Hepatocyte (in vitro differentiated cells): ENCODE data around the gene RSPH1. TPM values are rescaled to one million over a fixed set of nuclear protein-coding genes. Genes with fewer than 3 reads are reported as not detected.

Source experiments
- DNase-seq: peaks from one replicate; pipeline ENCODE4 v3.0.0-alpha.2; 2016; ENCODE audit warnings: low spot score
- H2AFZ ChIP-seq: fragments of 200-600 bp; sonication (generic); 2 replicates; pipeline ENCODE4 v1.6.0; 2016; ENCODE audit warnings: antibody characterized with exemption, mild to moderate bottlenecking
- H3K27ac ChIP-seq: fragments of 200-600 bp; sonication (generic); 2 replicates; pipeline ENCODE4 v1.5.1; 2016; ENCODE audit warnings: mild to moderate bottlenecking
- H3K27me3 ChIP-seq: fragments of 200-600 bp; sonication (generic); 2 replicates; pipeline ENCODE4 v1.6.1; 2016
- H3K36me3 ChIP-seq: fragments of 200-600 bp; sonication (generic); replicated peaks from 2 replicates; pipeline ENCODE4 v1.5.1; 2016; ENCODE audit warnings: low read depth; ENCODE audit not compliant: insufficient read depth
- H3K4me1 ChIP-seq: fragments of 200-600 bp; sonication (generic); 2 replicates; pipeline ENCODE4 v1.5.1; 2016; ENCODE audit warnings: mild to moderate bottlenecking, moderate library complexity; ENCODE audit not compliant: insufficient read depth
- H3K4me2 ChIP-seq: fragments of 200-600 bp; sonication (generic); 2 replicates; pipeline ENCODE4 v1.6.0; 2016
- H3K4me3 ChIP-seq: fragments of 200-600 bp; sonication (generic); 2 replicates; pipeline ENCODE4 v1.5.1; 2016; ENCODE audit warnings: mild to moderate bottlenecking
- H3K79me2 ChIP-seq: fragments of 200-600 bp; sonication (generic); 2 replicates; pipeline ENCODE4 v1.6.0; 2017; ENCODE audit warnings: mild to moderate bottlenecking
- H3K9me2 ChIP-seq: fragments of 200-600 bp; sonication (generic); replicated peaks from 2 replicates; pipeline ENCODE4 v1.6.0; 2017; ENCODE audit warnings: mild to moderate bottlenecking; ENCODE audit not compliant: insufficient read depth
- H3K9me3 ChIP-seq: fragments of 200-600 bp; sonication (generic); 2 replicates; pipeline ENCODE4 v1.5.1; 2016; ENCODE audit warnings: low read depth, mild to moderate bottlenecking
- H4K20me1 ChIP-seq: fragments of 200-600 bp; sonication (generic); 2 replicates; pipeline ENCODE4 v1.6.0; 2016; ENCODE audit warnings: mild to moderate bottlenecking; ENCODE audit not compliant: insufficient read depth, poor library complexity, severe bottlenecking
- EZH2 ChIP-seq: fragments of 200-600 bp; sonication (generic); IDR thresholded peaks from 2 replicates; pipeline ENCODE4 v1.6.1; 2016; ENCODE audit warnings: antibody characterized with exemption, mild to moderate bottlenecking, borderline replicate concordance
- EZH2phosphoT487 ChIP-seq: fragments of 200-600 bp; sonication (generic); IDR thresholded peaks from one replicate; pipeline ENCODE4 v1.6.1; 2018; ENCODE audit warnings: antibody characterized with exemption, mild to moderate bottlenecking, low read depth, moderate library complexity; ENCODE audit not compliant: unreplicated experiment, severe bottlenecking
- WGBS: methylation state at CpG from one replicate; pipeline ENCODE4 v1.1.6; 2016; ENCODE audit warnings: low lambda C conversion rate; ENCODE audit errors: missing lambda C conversion rate; 5-methylcytosine and 5-hydroxymethylcytosine counted together
- polyA plus RNA-seq: library from polyadenylated mRNA; unstranded; fragments of >200 nt; fragmentation: Nextera tagmentation; extraction: Ambion mirVana; gene quantifications from 2 replicates; pipeline ENCODE4 v1.2.1, GENCODE V29; 2016
- total RNA-seq: library from RNA; depleted of rRNA; stranded (reverse); fragments of >200 nt; gene quantifications from 2 replicates; pipeline ENCODE4 v1.2.3, GENCODE V29; 2014
- TF ChIP-seq, protein P1 (sequence below): fragments of 200-600 bp; sonication (generic); IDR thresholded peaks from 2 replicates; pipeline ENCODE4 v1.5.1; 2016; ENCODE audit warnings: antibody characterized with exemption, mild to moderate bottlenecking; ENCODE audit not compliant: poor library complexity

Gene RSPH1
- total and polyA plus RNA-seq, 2 experiments from 2014 or later, result 1.3 to 1.8 TPM

DNA sequence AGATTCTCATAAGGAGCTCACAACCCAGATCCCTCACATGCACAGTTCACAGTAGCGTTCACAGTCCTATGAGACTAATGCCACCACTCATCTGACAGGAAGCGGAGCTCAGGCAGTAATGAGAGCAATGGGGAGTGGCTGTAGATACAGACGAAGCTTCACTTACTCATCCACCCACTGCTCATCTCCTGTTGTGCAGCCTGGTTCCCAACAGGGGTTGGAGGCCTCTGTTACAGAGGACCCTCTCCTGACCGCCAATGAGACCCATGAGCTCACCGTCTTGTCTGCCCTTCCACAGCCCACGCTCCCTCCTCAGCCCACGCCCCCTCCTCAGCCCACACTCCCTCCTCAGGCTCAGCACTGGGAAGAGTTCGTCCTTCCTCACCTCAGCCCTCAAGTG is 39.6 kb downstream of the RSPH1 start:
- H3K27ac ChIP-seq, result no peak overlapping the region
- WGBS, result 69% methylated on average over 8 of the region's 8 CpGs
- DNase-seq, result no peak
- peaks cover 24% of the 10 kb centered on the region for H3K4me1 ChIP-seq
- TF ChIP-seq EZH2phosphoT487 (no peak), EZH2 (no peak)
- TF ChIP-seq, protein P1, sequence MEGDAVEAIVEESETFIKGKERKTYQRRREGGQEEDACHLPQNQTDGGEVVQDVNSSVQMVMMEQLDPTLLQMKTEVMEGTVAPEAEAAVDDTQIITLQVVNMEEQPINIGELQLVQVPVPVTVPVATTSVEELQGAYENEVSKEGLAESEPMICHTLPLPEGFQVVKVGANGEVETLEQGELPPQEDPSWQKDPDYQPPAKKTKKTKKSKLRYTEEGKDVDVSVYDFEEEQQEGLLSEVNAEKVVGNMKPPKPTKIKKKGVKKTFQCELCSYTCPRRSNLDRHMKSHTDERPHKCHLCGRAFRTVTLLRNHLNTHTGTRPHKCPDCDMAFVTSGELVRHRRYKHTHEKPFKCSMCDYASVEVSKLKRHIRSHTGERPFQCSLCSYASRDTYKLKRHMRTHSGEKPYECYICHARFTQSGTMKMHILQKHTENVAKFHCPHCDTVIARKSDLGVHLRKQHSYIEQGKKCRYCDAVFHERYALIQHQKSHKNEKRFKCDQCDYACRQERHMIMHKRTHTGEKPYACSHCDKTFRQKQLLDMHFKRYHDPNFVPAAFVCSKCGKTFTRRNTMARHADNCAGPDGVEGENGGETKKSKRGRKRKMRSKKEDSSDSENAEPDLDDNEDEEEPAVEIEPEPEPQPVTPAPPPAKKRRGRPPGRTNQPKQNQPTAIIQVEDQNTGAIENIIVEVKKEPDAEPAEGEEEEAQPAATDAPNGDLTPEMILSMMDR, result no peak
- H3K9me2 ChIP-seq, result no peaks in the 10 kb centered on the region
- no peaks in the 10 kb centered on the region for H3K9me3 ChIP-seq
- H3K27me3 ChIP-seq, result no peaks in the 10 kb centered on the region
- H4K20me1 ChIP-seq, result no peaks in the 10 kb centered on the region
- no peaks in the 10 kb centered on the region for H3K36me3 ChIP-seq
- H2AFZ ChIP-seq, result no peak overlapping the region
- no peak overlapping the region for H3K4me2 ChIP-seq
- H3K79me2 ChIP-seq, result no peaks in the 10 kb centered on the region
- H3K4me3 ChIP-seq, result no peak overlapping the region

DNA sequence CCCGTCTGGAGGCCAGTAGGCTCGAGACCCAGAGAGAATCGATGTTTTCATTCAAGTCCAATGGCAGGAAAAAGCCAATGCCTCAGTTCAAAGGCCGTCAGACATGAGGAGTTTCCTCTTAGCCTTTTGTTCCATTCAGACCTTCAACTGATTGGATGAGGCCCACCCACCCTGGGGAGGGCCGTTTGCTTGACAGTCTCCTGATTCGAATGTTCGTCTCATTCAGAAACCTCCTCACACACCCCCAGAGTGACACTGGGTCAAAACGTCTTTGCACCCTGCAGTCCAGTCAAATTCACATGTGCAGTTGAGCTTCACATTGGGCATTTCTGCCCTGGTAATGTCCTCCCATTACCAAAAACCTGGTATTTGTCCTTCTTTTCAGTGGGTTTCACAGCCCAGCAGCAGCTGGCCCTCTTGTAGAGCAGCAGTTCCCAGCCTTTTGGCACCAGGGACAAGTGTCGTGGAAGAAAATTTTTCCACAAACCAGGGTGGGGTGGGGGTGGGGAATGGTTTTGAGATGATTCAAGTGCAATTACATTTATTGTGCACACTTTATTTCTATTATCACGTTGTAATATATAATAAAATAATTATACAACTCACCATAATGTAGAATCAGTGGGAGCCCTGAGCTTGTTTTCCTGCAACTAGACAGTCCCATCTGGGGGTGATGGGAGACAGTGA is 40.1 kb downstream of the RSPH1 start:
- 91% methylated on average over 10 of the region's 10 CpGs for WGBS
- Histone ChIP-seq H3K27me3 (no peaks in the 10 kb centered on the region), H3K4me2 (no peak overlapping the region), H3K27ac (no peak overlapping the region), H4K20me1 (no peaks in the 10 kb centered on the region), H3K4me3 (no peak overlapping the region), H3K4me1 (peaks cover 24% of the 10 kb centered on the region), H3K9me3 (no peaks in the 10 kb centered on the region), H3K9me2 (no peaks in the 10 kb centered on the region), H2AFZ (no peak overlapping the region), H3K79me2 (no peaks in the 10 kb centered on the region), H3K36me3 (no peaks in the 10 kb centered on the region)
- no peak for TF ChIP-seq EZH2
- DNase-seq, result no peak

DNA sequence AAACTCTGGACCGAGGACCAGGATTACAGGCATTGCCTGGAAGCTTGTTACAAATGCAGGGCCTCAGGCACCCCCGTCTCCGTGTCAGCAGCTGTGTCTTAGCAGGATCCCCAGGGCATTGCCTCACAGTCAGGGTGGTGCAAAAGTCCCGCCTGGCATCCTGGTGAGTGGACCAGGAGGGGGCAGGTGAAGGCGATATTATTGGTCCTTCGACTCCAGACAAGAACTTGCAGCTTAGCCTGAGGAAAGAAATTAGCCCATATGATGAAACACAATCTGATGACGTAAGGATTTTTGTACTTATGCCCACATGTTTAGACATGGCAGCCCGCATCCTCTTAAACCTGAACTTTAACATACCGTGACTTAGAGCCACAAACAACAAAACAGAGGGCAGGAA is 40.8 kb downstream of the RSPH1 start:
- no peak for DNase-seq
- H3K4me2 ChIP-seq, result no peak overlapping the region
- H3K27ac ChIP-seq, result no peak overlapping the region
- no peaks in the 10 kb centered on the region for H3K79me2 ChIP-seq
- WGBS, result 75% methylated on average over 9 of the region's 9 CpGs
- H3K4me3 ChIP-seq, result no peak overlapping the region
- no peaks in the 10 kb centered on the region for H3K9me2 ChIP-seq
- TF ChIP-seq EZH2phosphoT487 (no peak), EZH2 (no peak)
- TF ChIP-seq, protein P1, result no peak
- no peaks in the 10 kb centered on the region for H3K27me3 ChIP-seq
- no peaks in the 10 kb centered on the region for H3K36me3 ChIP-seq
- peaks cover 23% of the 10 kb centered on the region for H3K4me1 ChIP-seq
- no peaks in the 10 kb centered on the region for H3K9me3 ChIP-seq
- H2AFZ ChIP-seq, result no peak overlapping the region
- no peaks in the 10 kb centered on the region for H4K20me1 ChIP-seq

DNA sequence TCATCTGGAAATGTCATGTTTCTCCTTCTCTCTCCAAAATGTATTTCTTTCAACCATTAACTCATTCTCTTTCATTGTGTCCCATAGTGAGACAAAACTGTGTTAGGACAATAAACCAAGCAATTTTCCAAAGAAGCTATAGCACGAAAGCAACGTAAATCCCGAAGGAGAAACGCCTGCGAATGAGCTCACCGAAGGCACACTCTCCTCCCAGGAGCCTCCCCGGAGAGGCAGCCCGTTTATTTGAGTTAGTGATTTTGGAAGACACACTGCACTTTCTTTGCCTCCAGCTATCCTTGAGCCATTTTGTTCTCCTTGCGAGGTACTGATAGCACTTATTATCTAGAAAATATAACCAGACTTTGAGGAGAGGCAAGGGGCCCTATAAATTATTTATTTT is 41.2 kb downstream of the RSPH1 start:
- Histone ChIP-seq H3K4me3 (no peak overlapping the region), H3K9me3 (no peaks in the 10 kb centered on the region), H3K79me2 (no peaks in the 10 kb centered on the region), H3K4me2 (no peak overlapping the region), H3K27me3 (no peaks in the 10 kb centered on the region), H3K27ac (no peak overlapping the region), H4K20me1 (no peaks in the 10 kb centered on the region), H2AFZ (no peak overlapping the region), H3K36me3 (no peaks in the 10 kb centered on the region), H3K9me2 (no peaks in the 10 kb centered on the region), H3K4me1 (peaks cover 19% of the 10 kb centered on the region)
- TF ChIP-seq EZH2 (no peak), EZH2phosphoT487 (no peak)
- TF ChIP-seq, protein P1, result no peak
- DNase-seq, result no peak
- 77% methylated on average over 9 of the region's 9 CpGs for WGBS
